Middle frontal gyrus (tissue), 1 donor: ENCODE data around the gene TOP3B.

Experiments used
- DNase-seq: peaks from one replicate; pipeline ENCODE4 v3.0.0-alpha.2; 2015; ENCODE audit warnings: low spot score; ENCODE audit errors: extremely low spot score

Gene TOP3B

DNA sequence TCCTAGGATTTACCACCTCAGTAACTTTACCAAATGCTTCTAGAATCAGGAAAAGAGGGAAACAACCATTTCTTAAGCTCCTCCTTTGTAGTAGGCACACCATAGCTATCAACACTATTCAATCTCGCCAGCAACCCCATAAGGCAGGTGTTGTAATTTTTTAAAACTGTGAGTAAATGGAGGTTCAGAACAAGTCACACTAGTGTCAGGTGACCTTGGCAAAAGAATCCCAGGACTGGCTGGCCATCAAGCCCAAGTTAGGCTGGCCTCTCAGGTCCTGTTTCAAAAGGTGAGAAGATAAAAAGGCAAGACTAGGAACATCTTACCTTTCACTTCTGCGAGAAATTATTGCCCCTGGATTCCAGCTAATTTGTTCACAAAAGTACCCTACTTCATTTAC is 713 bp downstream of the TOP3B start:
- DNase-seq: no peak

DNA sequence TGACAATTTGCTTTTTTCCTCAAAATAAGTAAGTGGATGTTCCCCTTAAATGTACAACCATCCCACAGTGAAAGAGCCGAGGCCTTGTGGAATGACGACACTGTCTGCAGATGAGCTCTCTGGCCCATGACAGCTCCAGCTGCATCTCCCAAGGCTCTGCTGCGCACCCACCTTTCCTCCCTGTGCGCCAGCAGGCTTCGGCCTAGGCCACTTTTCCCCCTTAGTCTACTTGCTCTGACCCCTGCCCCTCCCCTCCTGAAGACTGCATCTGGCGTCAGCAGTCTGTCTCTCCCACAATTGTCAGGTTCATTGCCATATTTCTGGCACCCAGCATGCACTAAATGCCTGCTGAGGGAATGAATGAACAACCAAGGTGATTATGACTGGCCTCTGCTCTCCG is 2.0 kb downstream of the TOP3B start:
- DNase-seq: no peak

DNA sequence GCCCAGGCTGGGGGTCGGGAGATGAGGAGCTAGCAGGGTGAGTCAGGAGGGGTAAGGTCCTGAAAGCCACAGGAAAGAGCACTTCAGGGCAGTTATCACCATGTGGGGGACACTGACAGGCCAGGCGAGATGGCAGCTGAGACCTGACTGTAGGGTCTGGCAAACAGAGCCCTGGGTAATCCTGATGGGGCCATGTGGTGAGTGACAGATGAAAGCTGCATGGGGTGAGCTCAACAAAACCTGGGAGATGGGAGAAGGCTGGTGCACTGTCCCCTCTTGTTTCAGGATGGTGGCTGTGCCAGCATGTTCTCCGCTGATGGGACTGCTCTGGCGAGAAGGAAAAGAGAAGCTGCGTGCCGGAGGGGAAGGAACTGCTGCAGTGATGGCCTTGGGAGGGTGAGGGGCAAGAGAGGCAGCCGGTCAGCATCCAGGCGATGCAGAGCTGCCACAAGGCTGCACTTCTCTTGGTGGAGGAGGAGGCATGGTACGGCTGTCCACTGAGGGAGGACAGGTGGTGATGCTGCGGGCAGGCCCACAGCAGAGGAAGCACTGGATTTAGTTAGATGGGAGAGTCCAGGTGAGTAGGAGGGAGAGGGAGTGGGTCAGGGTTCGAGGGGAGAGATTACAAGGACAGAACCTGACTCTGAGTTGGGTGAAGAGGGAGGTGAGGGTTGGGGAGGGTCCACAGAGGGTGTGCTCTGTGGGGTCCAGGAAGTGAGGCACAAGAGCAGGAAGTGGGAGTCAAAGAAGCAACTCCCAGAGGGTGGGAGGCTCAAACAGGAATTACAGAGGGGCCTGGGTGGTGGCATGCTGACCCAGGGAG is 3.8 kb downstream of the TOP3B start:
- no peak for DNase-seq

- no peak for DNase-seq
These were observed 4.8 kb downstream of the TOP3B start for GRCh38 chr22:21977814-21978213.

DNA sequence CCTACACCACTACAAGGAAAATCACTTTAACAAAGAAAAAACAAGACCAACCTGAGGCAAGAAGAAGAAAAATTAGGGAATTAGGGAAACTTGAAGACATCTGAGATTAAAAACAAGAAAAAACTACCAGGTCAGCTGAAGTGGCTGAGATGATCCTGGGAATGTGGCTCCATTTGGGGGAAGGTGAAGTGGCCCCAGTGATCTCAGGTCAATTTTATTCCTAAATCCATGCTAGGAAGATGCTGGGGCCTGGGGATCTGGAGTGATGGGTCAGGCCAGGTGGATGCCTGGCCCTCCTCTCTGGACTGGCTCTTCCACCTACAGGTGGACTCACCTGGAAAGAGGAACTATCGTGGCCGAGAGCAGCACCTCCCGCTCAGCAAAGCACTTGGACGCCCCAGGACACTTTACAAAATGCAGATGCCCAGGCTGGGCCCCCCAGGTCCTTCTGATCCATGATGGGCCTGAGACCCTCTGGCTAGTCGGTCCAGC is 6.7 kb downstream of the TOP3B start:
- no peak for DNase-seq

DNA sequence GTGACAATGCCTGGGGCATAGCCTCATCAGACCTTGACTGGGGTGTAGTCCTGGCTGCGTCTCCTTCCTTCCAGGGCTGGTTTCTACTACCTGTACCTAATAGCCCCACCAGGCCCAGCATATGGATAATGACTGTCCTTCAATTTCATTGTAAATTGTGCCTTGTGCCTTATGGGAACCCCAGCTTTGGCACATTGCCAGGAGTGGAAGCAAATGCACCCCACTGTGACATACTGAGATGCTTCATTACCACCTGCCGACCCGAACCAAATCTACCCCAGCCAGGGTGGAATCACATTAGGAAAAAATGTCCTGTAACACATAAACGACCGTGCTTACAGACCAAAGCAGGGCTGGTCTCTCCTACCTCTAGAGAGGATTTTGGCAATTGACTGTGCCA is 7.3 kb downstream of the TOP3B start:
- no peak for DNase-seq

GRCh38 chr22:21974058-21974649 is 8.4 kb downstream of the TOP3B start:
- DNase-seq: no peak

GRCh38 chr22:21972806-21973205 is 9.8 kb downstream of the TOP3B start:
- no peak for DNase-seq

DNA sequence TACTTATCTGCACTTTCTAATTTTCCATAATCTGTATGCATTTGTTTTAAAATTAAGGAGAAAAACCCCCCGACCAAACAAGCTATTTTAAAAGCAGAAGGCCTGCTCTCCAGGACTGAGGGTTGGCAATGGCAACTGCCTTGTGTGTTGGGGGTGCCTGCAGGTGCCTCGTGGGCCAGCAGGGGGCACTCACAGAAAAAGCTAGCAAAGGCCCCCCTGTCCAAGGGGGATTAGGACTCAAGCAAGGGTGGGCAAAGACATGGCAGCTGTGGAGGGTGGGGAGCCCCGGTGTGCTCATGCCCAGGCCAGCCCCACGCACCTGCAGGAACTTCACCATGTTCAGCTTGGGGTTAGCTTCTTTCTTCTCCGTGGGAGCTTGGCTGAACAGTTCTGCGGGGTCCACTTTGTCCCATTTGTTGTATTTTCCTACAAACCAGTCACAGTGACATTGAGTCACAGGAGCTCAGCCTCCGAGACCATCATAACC is 10.3 kb downstream of the TOP3B start:
- no peak for DNase-seq

- no peak for DNase-seq
These were observed 10.7 kb downstream of the TOP3B start for GRCh38 chr22:21971858-21972275.

- DNase-seq: no peak
These were observed 11.6 kb downstream of the TOP3B start for GRCh38 chr22:21970800-21971617.

- no peak for DNase-seq
These were observed 12.4 kb downstream of the TOP3B start for GRCh38 chr22:21970037-21970799.

GRCh38 chr22:21968452-21969129 is 14.0 kb downstream of the TOP3B start:
- DNase-seq: no peak

DNA sequence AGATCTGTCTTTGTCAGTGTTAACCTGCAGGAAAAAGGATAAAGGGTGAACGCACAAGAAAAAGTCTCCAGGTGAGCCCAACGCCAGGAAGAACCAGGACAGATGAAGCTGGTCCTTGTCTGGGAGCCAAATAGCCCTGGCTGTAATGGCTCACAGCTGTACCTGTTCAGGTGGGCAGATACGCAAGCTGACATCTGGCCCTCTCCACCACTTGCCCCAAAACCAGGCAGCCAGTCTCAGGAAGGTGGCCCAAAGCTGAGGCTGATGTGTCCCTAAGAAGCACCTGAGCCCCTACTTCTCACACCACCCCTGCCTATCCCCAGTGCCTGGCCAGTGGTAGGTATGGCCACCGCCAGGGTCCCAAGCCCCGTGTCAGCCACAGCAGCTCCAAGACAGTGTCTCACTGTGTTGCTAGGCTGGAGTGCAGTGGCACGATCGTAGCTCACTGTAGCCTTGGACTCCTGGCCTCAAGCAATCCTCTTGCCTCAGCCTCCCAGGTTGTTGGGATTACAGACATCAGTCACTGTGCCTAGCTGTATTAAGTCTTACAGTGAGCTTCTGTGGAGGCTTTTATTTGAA is 14.8 kb downstream of the TOP3B start:
- DNase-seq: no peak

GRCh38 chr22:21966643-21967516 is 15.7 kb downstream of the TOP3B start:
- no peak for DNase-seq

DNA sequence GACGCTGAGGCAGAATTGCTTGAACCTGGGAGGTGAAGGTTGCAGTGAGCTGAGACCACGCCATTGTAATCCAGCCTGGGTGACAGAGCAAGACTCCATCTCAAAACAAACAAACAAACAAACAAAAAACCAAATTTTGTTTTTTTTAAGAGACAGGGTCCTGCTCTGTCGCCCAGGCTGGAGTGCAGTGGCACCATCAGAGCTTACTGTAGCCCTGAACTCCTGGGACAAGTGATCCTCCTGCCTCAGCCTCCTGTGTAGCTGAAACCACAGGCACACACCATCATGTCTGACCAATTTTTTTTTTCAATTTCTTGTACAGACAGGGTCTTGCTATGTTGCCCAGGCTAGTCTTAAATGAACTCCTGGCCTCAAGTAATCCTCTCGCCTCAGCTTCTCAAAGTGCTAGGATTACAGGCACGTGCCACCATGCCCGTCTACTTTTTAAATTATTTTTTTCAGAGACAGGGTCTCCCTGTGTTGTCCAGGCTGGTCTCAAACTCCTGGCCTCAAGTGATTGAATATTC is 16.8 kb downstream of the TOP3B start:
- DNase-seq: no peak

DNA sequence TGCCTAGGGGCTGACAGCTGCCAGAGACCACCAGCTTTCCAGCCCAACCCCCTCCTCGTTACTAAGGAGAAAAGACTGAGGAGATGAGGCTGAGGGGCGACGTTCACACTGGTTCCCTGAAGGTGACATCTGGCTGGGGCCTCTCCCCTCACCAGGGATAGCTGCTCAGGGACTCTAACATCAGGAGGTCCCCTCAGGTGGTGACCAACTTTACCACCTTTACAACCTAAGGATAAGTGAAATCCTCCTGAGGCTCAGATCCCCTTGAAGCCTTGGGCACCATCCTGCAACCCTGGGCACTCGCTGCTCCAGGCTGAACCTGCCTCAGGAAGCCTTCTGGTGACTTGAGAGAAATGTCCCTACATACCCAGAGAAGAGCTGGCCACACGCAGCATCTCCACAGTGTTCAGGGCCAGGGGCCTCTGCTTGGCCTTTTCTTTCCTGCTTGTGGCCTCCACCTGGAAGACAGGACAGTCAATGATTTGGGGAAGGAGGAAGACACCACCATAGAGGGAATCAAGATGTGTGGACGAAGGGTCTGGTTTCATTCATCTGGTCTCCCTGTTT is 17.6 kb downstream of the TOP3B start:
- DNase-seq: no peak

DNA sequence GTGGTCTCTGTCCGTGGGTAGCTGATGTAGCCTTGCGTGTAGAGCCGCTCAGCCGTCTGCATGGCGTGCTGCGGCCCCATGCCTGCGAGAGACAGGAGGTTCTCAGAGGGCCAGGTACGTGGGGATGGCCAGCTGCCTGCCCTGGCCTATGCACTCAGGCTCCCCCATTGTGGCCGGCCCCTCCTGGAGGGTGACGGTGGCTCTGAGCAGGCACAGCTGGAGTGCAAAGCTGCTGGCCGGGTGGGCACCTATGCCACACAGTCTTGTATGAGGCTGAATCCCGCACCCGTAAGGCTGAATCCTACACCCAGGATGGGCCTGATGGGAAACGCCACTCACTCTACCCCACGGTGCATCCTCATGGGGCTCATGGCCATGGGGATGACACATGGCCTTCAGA is 18.4 kb downstream of the TOP3B start:
- no peak for DNase-seq

DNA sequence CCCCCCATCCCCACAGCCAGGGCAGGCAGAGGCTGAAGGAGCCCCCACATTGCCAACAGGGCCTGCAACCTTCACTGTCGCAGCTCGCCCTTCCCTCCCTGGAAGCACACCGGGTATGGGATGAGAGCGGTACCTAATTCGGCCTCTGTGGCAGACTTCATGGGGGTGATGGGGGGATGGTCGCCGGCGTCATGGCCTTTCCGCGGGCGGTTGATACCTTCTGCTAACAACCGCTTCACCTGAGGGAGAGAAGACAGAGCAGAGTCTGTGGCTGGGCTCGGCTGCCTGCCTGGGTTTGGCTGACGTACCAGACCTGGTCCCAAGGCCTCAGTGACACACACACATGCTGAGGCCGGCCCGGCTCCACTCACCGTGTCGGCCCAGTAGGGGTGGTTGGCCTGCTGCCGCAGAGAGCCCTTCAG is 18.8 kb downstream of the TOP3B start:
- DNase-seq: no peak
